Peyer's patch (tissue), 4 donors: ENCODE data around the gene SNRPD2. TPM values are rescaled to one million over a fixed set of nuclear protein-coding genes. Genes with fewer than 3 reads are reported as not detected.

Experiments used
- DNase-seq, 3 donors: peaks; one replicate each; pipeline ENCODE4 v3.0.0-alpha.2; 2017 to 2019
- H3K27ac ChIP-seq, 4 donors: fragments of 200-600 bp; sonication (generic); one replicate each; pipeline ENCODE4 v1.5.1; 2016 to 2019
- H3K27me3 ChIP-seq, 2 donors: fragments of 200-600 bp; sonication (generic); one replicate each; pipeline ENCODE4 v1.5.1; 2019
- H3K36me3 ChIP-seq, 3 donors: fragments of 200-600 bp; sonication (generic); one replicate each; pipeline ENCODE4 v1.5.1; 2016 to 2019
- H3K4me1 ChIP-seq, 4 donors: fragments of 200-600 bp; sonication (generic); one replicate each; pipeline ENCODE4 v1.5.1; 2016 to 2019
- H3K4me3 ChIP-seq, 4 donors: fragments of 200-600 bp; sonication (generic); 1 replicate in 3 of 4; 2 replicates in 1 of 4; pipeline ENCODE4 v1.5.1; 2016 to 2019; ENCODE audit warnings: mild to moderate bottlenecking in 1 of 4
- H3K9me3 ChIP-seq, 4 donors: fragments of 200-600 bp; sonication (generic); one replicate each; pipeline ENCODE4 v1.5.1; 2016 to 2019; ENCODE audit warnings: mild to moderate bottlenecking in 1 of 4
- CTCF ChIP-seq, 6 experiments: fragments of 450-650 bp in 4 of 6; fragments of 200-600 bp in 2 of 6; sonication (generic) in 1 of 6; IDR thresholded peaks; one replicate each; pipeline ENCODE4 v1.5.1; 2017 to 2019; ENCODE audit warnings: antibody characterized with exemption in 6 of 6, mild to moderate bottlenecking in 3 of 6, moderate library complexity in 1 of 6
- POLR2A ChIP-seq, 2 donors: fragments of 450-650 bp; IDR thresholded peaks; one replicate each; pipeline ENCODE4 v1.5.1; 2017; ENCODE audit warnings: antibody characterized with exemption in 2 of 2, mild to moderate bottlenecking in 2 of 2, moderate library complexity in 2 of 2
- small RNA-seq, 2 donors: library from RNA; depleted of rRNA; stranded (forward); fragments of <200 nt; gene quantifications; one replicate each; pipeline ENCODE3, GENCODE V24; 2016
- total RNA-seq, 4 donors: library from RNA; depleted of rRNA; stranded (reverse); fragments of >200 nt; gene quantifications; one replicate each; pipeline ENCODE4 v1.1.0, GENCODE V29; 2016

The SNRPD2 gene
- total RNA-seq, 4 donors from 2014 or later, result 47.3 to 86.2 (median 67.3) TPM

- DNase-seq, result peak; percentile 31 to 65 (median 63)
- Histone ChIP-seq H3K36me3 (no peaks in the 10 kb centered on the region), H3K4me3 (peak overlapping the region; percentile 33 to 47 (median 44)), H3K4me1 (peaks cover 0 to 49% (median 18%) of the 10 kb centered on the region in 4 donors), H3K9me3 (no peaks in the 10 kb centered on the region), H3K27ac (peak overlapping the region; percentile 75 to 89 (median 86)), H3K27me3 (peaks cover 0 to 8% of the 10 kb centered on the region in 2 donors)
- no peak for TF ChIP-seq POLR2A (IDR thresholded peaks at IDR 0.05)
- no peak for TF ChIP-seq CTCF (IDR thresholded peaks at IDR 0.05)
Observed at GRCh38 chr19:45640849-45641273, 50.9 kb downstream of the SNRPD2 start.

- Histone ChIP-seq H3K4me1 (peaks cover 0 to 43% (median 18%) of the 10 kb centered on the region in 4 donors), H3K27ac (peak within 1 kb of the TSS; percentile 64 to 72 (median 68)), H3K4me3 (peak within 1 kb of the TSS; percentile 48 to 87 (median 80)), H3K9me3 (no peaks in the 10 kb centered on the region), H3K36me3 (no peaks in the 10 kb centered on the region), H3K27me3 (no peaks in the 10 kb centered on the region)
- DNase-seq, result peak; percentile 60 to 79 (median 78)
- TF ChIP-seq CTCF (IDR thresholded peaks at IDR 0.05) (peak in 1 of 6 experiments; percentile 17), POLR2A (IDR thresholded peaks at IDR 0.05) (no peak)
Observed at GRCh38 chr19:45638930-45639729, 52.6 kb downstream of the SNRPD2 start, which contains the start of gene EML2. Gene EML2 (minus strand): TSS chr19:45639397. CDS start chr19:45639376, 21 bp downstream.

GRCh38 chr19:45637890-45638667 lies 53.7 kb downstream of the SNRPD2 start:
- H3K27me3 ChIP-seq, result no peaks in the 10 kb centered on the region
- H3K4me1 ChIP-seq, result peaks cover 0 to 37% (median 15%) of the 10 kb centered on the region in 4 donors
- peak overlapping the region in 2 of 4 donors; percentile 78 to 87 for H3K4me3 ChIP-seq
- H3K9me3 ChIP-seq, result no peaks in the 10 kb centered on the region
- TF ChIP-seq CTCF (IDR thresholded peaks at IDR 0.05), result no peak
- TF ChIP-seq POLR2A (IDR thresholded peaks at IDR 0.05), result no peak
- H3K27ac ChIP-seq, result no peak overlapping the region
- no peaks in the 10 kb centered on the region for H3K36me3 ChIP-seq
- DNase-seq, result no peak

Small RNA genes lying within 50 kb of the gene (small RNA-seq; reads per million reads assigned to genes)
- gene MIR642A (0.23 to 0.57 reads per million in 2 donors), gene RN7SL836P (0.06 to 0.32 reads per million in 2 donors)

Other genes with a start within 250 kb of the SNRPD2 start
- 10 to 100 TPM in 2 of 4 donors, 1 to 10 TPM in 1, under 1 TPM in 1; 0.85 to 56.1 (median 9.6) TPM for gene FOSB, start 224.0 kb downstream of the SNRPD2 start, total RNA-seq
- 10 to 100 TPM in 1 of 4 donors, 1 to 10 TPM in 2, under 1 TPM in 1; 0.53 to 42.1 (median 4.3) TPM for gene RTN2, start 194.9 kb downstream of the SNRPD2 start, total RNA-seq
- 1 to 10 TPM in 2 of 4 donors, not detected in 2; 1.5 to 1.7 TPM for gene PPM1N, start 193.5 kb downstream of the SNRPD2 start, total RNA-seq
- 100 to 1,000 TPM in 3 of 4 donors, 10 to 100 TPM in 1; 81.7 to 123 (median 112) TPM for gene VASP, start 184.5 kb downstream of the SNRPD2 start, total RNA-seq
- gene OPA3, start 107.2 kb downstream of the SNRPD2 start, total RNA-seq, result 10 to 100 TPM in 3 of 4 donors, 1 to 10 TPM in 1; 5.0 to 26.6 (median 13.6) TPM
- gene GPR4, start 89.7 kb downstream of the SNRPD2 start, total RNA-seq, result 1 to 10 TPM in 2 of 4 donors, under 1 TPM in 2; 0.18 to 3.4 (median 1.7) TPM
- gene EML2, start 52.6 kb downstream of the SNRPD2 start, total RNA-seq, result 10 to 100 TPM; 17.5 to 60.2 (median 46.9) TPM
- gene GIPR, start 23.7 kb downstream of the SNRPD2 start, total RNA-seq, result 1 to 10 TPM in 3 of 4 donors, not detected in 1; 4.6 to 6.0 (median 5.6) TPM
- 10 to 100 TPM in 1 of 4 donors, 1 to 10 TPM in 3; 6.1 to 11.6 (median 7.4) TPM for gene QPCTL, start 713 bp upstream of the SNRPD2 start, total RNA-seq
- gene FBXO46, start 38.9 kb upstream of the SNRPD2 start, total RNA-seq, result 10 to 100 TPM in 3 of 4 donors, 1 to 10 TPM in 1; 8.3 to 25.2 (median 19.7) TPM
- gene MEIOSIN, start 41.5 kb upstream of the SNRPD2 start, total RNA-seq, result not detected
- gene SIX5, start 77.3 kb upstream of the SNRPD2 start, total RNA-seq, result 10 to 100 TPM in 1 of 4 donors, 1 to 10 TPM in 3; 3.3 to 11.5 (median 6.2) TPM
- 10 to 100 TPM; 10.5 to 63.5 (median 43.5) TPM for gene DMPK, start 90.5 kb upstream of the SNRPD2 start, total RNA-seq
- gene DMWD, start 100.9 kb upstream of the SNRPD2 start, total RNA-seq, result 10 to 100 TPM; 20.8 to 63.8 (median 35.4) TPM
- 1 to 10 TPM in 1 of 4 donors, under 1 TPM in 1, not detected in 2; 0.54 to 3.3 TPM for gene RSPH6A, start 123.4 kb upstream of the SNRPD2 start, total RNA-seq
- gene SYMPK, start 171.2 kb upstream of the SNRPD2 start, total RNA-seq, result 100 to 1,000 TPM in 1 of 4 donors, 10 to 100 TPM in 3; 44.0 to 158 (median 90.3) TPM
- gene FOXA3, start 172.4 kb upstream of the SNRPD2 start, total RNA-seq, result 10 to 100 TPM in 3 of 4 donors, 1 to 10 TPM in 1; 9.1 to 17.0 (median 10.6) TPM
- gene IRF2BP1, start 194.2 kb upstream of the SNRPD2 start, total RNA-seq, result 10 to 100 TPM; 18.2 to 26.4 (median 23.1) TPM
- gene MYPOP, start 210.7 kb upstream of the SNRPD2 start, total RNA-seq, result 10 to 100 TPM in 3 of 4 donors, 1 to 10 TPM in 1; 4.1 to 17.7 (median 14.2) TPM
- gene NANOS2, start 222.8 kb upstream of the SNRPD2 start, total RNA-seq, result not detected